Cardiac muscle cell (in vitro differentiated cells and primary cell): ENCODE measurements around the gene CD82. TPM values are rescaled to one million over a fixed set of nuclear protein-coding genes. Genes with fewer than 3 reads are reported as not detected.
A peak's percentile ranks its signal among the peaks of the same experiment; 100 is the strongest.

Experiments
- DNase-seq, 2 donors: peaks; one replicate each; pipeline versions ENCODE4 v3.0.0 to v3.0.0-alpha.2; 2010 to 2017; ENCODE audit warnings: low read depth in 1 of 2, low spot score in 1 of 2
- H3K27ac ChIP-seq: fragments of 200-600 bp; sonication (generic); 2 replicates; pipeline ENCODE4 v1.5.1; 2016
- H3K27me3 ChIP-seq: fragments of 200-600 bp; sonication (generic); 2 replicates; pipeline ENCODE4 v1.6.0; 2016; ENCODE audit warnings: control low read depth
- H3K36me3 ChIP-seq: fragments of 200-600 bp; sonication (generic); 2 replicates; pipeline ENCODE4 v1.5.1; 2016; ENCODE audit warnings: control low read depth
- H3K4me1 ChIP-seq: fragments of 200-600 bp; sonication (generic); 2 replicates; pipeline ENCODE4 v1.8.1; 2017; ENCODE audit warnings: low read depth, mild to moderate bottlenecking, mixed run types
- H3K4me3 ChIP-seq: fragments of 200-600 bp; sonication (generic); 2 replicates; pipeline ENCODE4 v1.5.1; 2016; ENCODE audit warnings: mild to moderate bottlenecking
- H3K9me3 ChIP-seq: fragments of 200-600 bp; sonication (generic); 2 replicates; pipeline ENCODE4 v1.5.1; 2017; ENCODE audit warnings: low read depth, mild to moderate bottlenecking, control low read depth
- CTCF ChIP-seq: IDR thresholded peaks from 2 replicates; pipeline ENCODE4 v1.5.1; 2012; ENCODE audit warnings: low read depth, mild to moderate bottlenecking, low read length
- polyA plus RNA-seq: library from polyadenylated mRNA; unstranded; fragments of >200 nt; fragmentation: Nextera tagmentation; extraction: Ambion mirVana; gene quantifications from 2 replicates; pipeline ENCODE4 v1.2.1, GENCODE V29; 2016
- total RNA-seq: library from RNA; depleted of rRNA; stranded (reverse); fragments of >200 nt; gene quantifications from 2 replicates; pipeline ENCODE4 v1.2.3, GENCODE V29; 2016

Gene CD82
- total and polyA plus RNA-seq, 2 experiments from 2014 or later: 14.8 to 33.9 TPM

- H3K9me3 ChIP-seq: no peaks in the 10 kb centered on the region
- no peak for TF ChIP-seq CTCF
- peaks cover 11% of the 10 kb centered on the region for H3K4me1 ChIP-seq
Measured at GRCh38 chr11:44618561-44619425, 53.3 kb downstream of the CD82 start.

GRCh38 chr11:44620328-44620725 lies 54.9 kb downstream of the CD82 start:
- TF ChIP-seq CTCF: no peak
- H3K4me3 ChIP-seq: no peak overlapping the region
- H3K9me3 ChIP-seq: no peaks in the 10 kb centered on the region
- H3K27me3 ChIP-seq: no peaks in the 10 kb centered on the region
- no peaks in the 10 kb centered on the region for H3K36me3 ChIP-seq
- DNase-seq: no peak
- H3K27ac ChIP-seq: no peak overlapping the region
- peaks cover 10% of the 10 kb centered on the region for H3K4me1 ChIP-seq

More at GRCh38 chr11:44618561-44619425, 53.3 kb downstream of the CD82 start:
- no peak for DNase-seq
- H3K4me3 ChIP-seq: no peak overlapping the region
- no peak overlapping the region for H3K27ac ChIP-seq
- no peaks in the 10 kb centered on the region for H3K27me3 ChIP-seq
- H3K36me3 ChIP-seq: no peaks in the 10 kb centered on the region

- TF ChIP-seq CTCF: peak; percentile 99
- Histone ChIP-seq H3K27ac (no peak overlapping the region), H3K4me3 (no peak overlapping the region), H3K4me1 (peaks cover 1% of the 10 kb centered on the region), H3K9me3 (no peaks in the 10 kb centered on the region), H3K36me3 (no peaks in the 10 kb centered on the region), H3K27me3 (no peaks in the 10 kb centered on the region)
- peak; percentile 73 to 86 for DNase-seq
Measured at GRCh38 chr11:44621140-44621681, 55.7 kb downstream of the CD82 start.

- TF ChIP-seq CTCF: no peak
- no peaks in the 10 kb centered on the region for H3K36me3 ChIP-seq
- no peak overlapping the region for H3K4me3 ChIP-seq
- no peaks in the 10 kb centered on the region for H3K9me3 ChIP-seq
- no peak overlapping the region for H3K27ac ChIP-seq
- H3K27me3 ChIP-seq: no peaks in the 10 kb centered on the region
- DNase-seq: no peak
- H3K4me1 ChIP-seq: no peaks in the 10 kb centered on the region
Measured at GRCh38 chr11:44621784-44622183, 56.3 kb downstream of the CD82 start.

- H3K4me1 ChIP-seq: no peaks in the 10 kb centered on the region
- no peaks in the 10 kb centered on the region for H3K9me3 ChIP-seq
- no peak for DNase-seq
- TF ChIP-seq CTCF: no peak
- H3K4me3 ChIP-seq: no peak overlapping the region
- no peak overlapping the region for H3K27ac ChIP-seq
- H3K36me3 ChIP-seq: no peaks in the 10 kb centered on the region
- no peaks in the 10 kb centered on the region for H3K27me3 ChIP-seq
Measured at GRCh38 chr11:44622190-44622650, 56.8 kb downstream of the CD82 start.
